HepG2 (cell line): Measurements from ENCODE around the gene PHF21B. TPM values are rescaled to one million over a fixed set of nuclear protein-coding genes. Genes with fewer than 3 reads are reported as not detected.

Source experiments
- ATAC-seq: fragments of 200-7000 bp; cut with Tn5 transposase; 3 replicates; pipeline ENCODE4 v1.9.1; 2020; ENCODE audit warnings: mild to moderate bottlenecking, moderate library complexity
- BruUV-seq: library from RNA; stranded (reverse); fragments of 400-500 nt; replicated peaks from 2 replicates; lab custom pipeline; 2021; lab: Mats Ljungman, UMichigan
- CTCF ChIA-PET: fragments of 300-600 bp; formaldehyde crosslinking; extraction: SDS; loops from one replicate; lab custom pipeline; 2021; ENCODE audit warnings: low total read pairs, inconsistent platforms, low intra/inter-chr PET ratio; lab: Yijun Ruan, JAX
- POLR2A ChIA-PET: fragments of 350-600 bp; sonication (Branson Sonifier 250); formaldehyde crosslinking; loops from one replicate; lab custom pipeline; 2020; ENCODE audit warnings: antibody characterized with exemption, inconsistent platforms; lab: Yijun Ruan, JAX
- DNase-seq: peaks from one replicate; pipeline ENCODE4 v3.0.0-alpha.2; 2015; ENCODE audit warnings: low spot score
- FAIRE-seq: peaks from 3 replicates; lab custom pipeline; 2011; peaks lifted over from hg19 to GRCh38; lab: Jason Lieb, UNC
- H2AFZ ChIP-seq: one replicate; pipeline ENCODE4 v1.6.1; 2011; ENCODE audit warnings: low read length, inconsistent platforms
- H3K27ac ChIP-seq: fragments of 300-600 bp; 3 replicates; pipeline ENCODE4 v1.8.0; 2011; ENCODE audit warnings: mixed run types, mild to moderate bottlenecking, mixed read lengths, low read length, inconsistent platforms; ENCODE audit not compliant: insufficient read depth; ENCODE audit errors: extremely low read length
- H3K27me3 ChIP-seq, 2 experiments: fragments of 200-600 bp in 1 of 2; 2 replicates in 1 of 2; 3 replicates in 1 of 2; pipeline versions ENCODE4 v1.6.0 to v1.8.0; 2011; ENCODE audit warnings: low read length in 2 of 2, mild to moderate bottlenecking in 2 of 2, moderate library complexity in 2 of 2, inconsistent platforms in 1 of 2; ENCODE audit not compliant: insufficient read depth in 2 of 2, control insufficient read depth in 1 of 2
- H3K36me3 ChIP-seq, 2 experiments: fragments of 200-600 bp in 1 of 2; replicated peaks in 1 of 2; 2 replicates in 1 of 2; 3 replicates in 1 of 2; pipeline versions ENCODE4 v1.5.1 to v1.8.0; 2011; ENCODE audit warnings: low read length in 2 of 2, inconsistent platforms in 1 of 2; ENCODE audit not compliant: insufficient read depth in 2 of 2, control insufficient read depth in 1 of 2
- H3K4me1 ChIP-seq: 2 replicates; pipeline ENCODE4 v1.5.1; 2012; ENCODE audit warnings: low read length, inconsistent platforms; ENCODE audit not compliant: insufficient read depth
- H3K4me2 ChIP-seq: 2 replicates; pipeline ENCODE4 v1.6.0; 2011; ENCODE audit warnings: low read depth, low read length, inconsistent platforms
- H3K4me3 ChIP-seq, 3 experiments: fragments of 200-600 bp in 1 of 3; sonication (generic), shearing (Covaris generic) in 1 of 3; replicated peaks in 1 of 3; 2 replicates each; pipeline ENCODE4 v1.5.1; 2011 to 2016; ENCODE audit warnings: low read length in 3 of 3, inconsistent platforms in 2 of 3, low read depth in 2 of 3, mild to moderate bottlenecking in 2 of 3, control low read depth in 1 of 3, mixed read lengths in 1 of 3; ENCODE audit not compliant: insufficient read depth in 1 of 3
- H3K79me2 ChIP-seq: one replicate; pipeline ENCODE4 v1.6.1; 2011; ENCODE audit warnings: low read length, inconsistent platforms; ENCODE audit not compliant: insufficient read depth
- H3K9ac ChIP-seq: 2 replicates; pipeline ENCODE4 v1.6.0; 2011; ENCODE audit warnings: mild to moderate bottlenecking, low read depth, low read length, inconsistent platforms; ENCODE audit not compliant: insufficient read depth
- H3K9me3 ChIP-seq: 2 replicates; pipeline ENCODE4 v1.5.1; 2012; ENCODE audit warnings: mild to moderate bottlenecking, low read length
- H4K20me1 ChIP-seq: 2 replicates; pipeline ENCODE4 v1.6.0; 2011; ENCODE audit warnings: inconsistent platforms, mild to moderate bottlenecking, low read length, moderate library complexity; ENCODE audit not compliant: insufficient read depth
- ARNTL ChIP-seq: sonication (generic); formaldehyde crosslinking; IDR thresholded peaks from 2 replicates; pipeline ENCODE4 v1.4.0; 2020; ENCODE audit warnings: mild to moderate bottlenecking, missing genetic modification reagents
- REPIN1 ChIP-seq: sonication (generic); formaldehyde crosslinking; IDR thresholded peaks from 2 replicates; pipeline ENCODE4 v1.8.0; 2022; ENCODE audit warnings: missing genetic modification reagents, low read depth, mild to moderate bottlenecking, borderline replicate concordance
- SCMH1 ChIP-seq: sonication (generic); formaldehyde crosslinking; IDR thresholded peaks from 2 replicates; pipeline ENCODE4 v1.9.0; 2021; ENCODE audit warnings: missing genetic modification reagents, mild to moderate bottlenecking, borderline replicate concordance
- TGIF2 ChIP-seq: IDR thresholded peaks from 2 replicates; pipeline ENCODE4 v1.6.1; 2016; ENCODE audit warnings: control low read depth, missing compliant biosample characterization
- TSC22D2 ChIP-seq: sonication (generic); formaldehyde crosslinking; IDR thresholded peaks from 2 replicates; pipeline ENCODE4 v1.5.1; 2020; ENCODE audit warnings: missing genetic modification reagents, mild to moderate bottlenecking, borderline replicate concordance
- ZNF205 ChIP-seq: IDR thresholded peaks from 2 replicates; pipeline ENCODE4 v1.6.1; 2018; ENCODE audit warnings: missing biosample characterization, missing genetic modification reagents
- ZNF225 ChIP-seq: sonication (generic); formaldehyde crosslinking; IDR thresholded peaks from 2 replicates; pipeline ENCODE4 v1.4.0; 2020; ENCODE audit warnings: mild to moderate bottlenecking, missing genetic modification reagents
- WGBS: methylation state at CpG from one replicate; pipeline ENCODE4 v1.1.6; 2017; ENCODE audit warnings: low lambda C conversion rate; 5-methylcytosine and 5-hydroxymethylcytosine counted together
- in situ Hi-C: cut with HindIII; loops from 2 replicates; pipeline ENCODE4 v1.10.0; 2017; ENCODE audit warnings: low pct_unique_long_range_greater_than_20kb; ENCODE audit not compliant: extremely low pct_ligation_motif_present
- intact Hi-C: fragments of 100-400 bp; cut with micrococcal nuclease; formaldehyde crosslinking; loops from one replicate; pipeline ENCODE4 v1.10.0; 2022; ENCODE audit not compliant: unreplicated experiment
- polyA plus RNA-seq, 8 experiments: library from polyadenylated mRNA; depleted of rRNA in 3 of 8; stranded (reverse) in 7 of 8; unstranded in 1 of 8; fragments of >200 nt; fragmentation: Illumina TruSeq in 4 of 8; extraction: Trizol in 4 of 8; gene quantifications; 2 replicates each; pipeline versions ENCODE4 v1.2.1 to v1.2.3, GENCODE V29; 2011 to 2016; ENCODE audit warnings: low read depth in 4 of 8, missing spikeins in 1 of 8, mixed read lengths in 1 of 8; ENCODE audit not compliant: insufficient read depth in 1 of 8
- total RNA-seq, 5 experiments: library from RNA; depleted of rRNA; stranded (reverse); fragments of >200 nt; fragmentation: Illumina TruSeq; extraction: Trizol; gene quantifications; 2 replicates each; pipeline ENCODE4 v1.2.3, GENCODE V29; 2016; ENCODE audit warnings: low read depth in 1 of 5
- TF ChIP-seq, protein P1 (sequence below): sonication (generic); formaldehyde crosslinking; IDR thresholded peaks from 2 replicates; pipeline ENCODE4 v1.5.1; 2020; ENCODE audit warnings: missing genetic modification reagents, mild to moderate bottlenecking, borderline replicate concordance
- TF ChIP-seq, protein P2 (sequence below): conservative IDR thresholded peaks from 2 replicates; pipeline ENCODE4 v1.6.1; 2018; ENCODE audit warnings: missing genetic modification reagents
- TF ChIP-seq, protein P3 (sequence below): sonication (generic); formaldehyde crosslinking; IDR thresholded peaks from 2 replicates; pipeline ENCODE4 v1.5.0; 2020; ENCODE audit warnings: mild to moderate bottlenecking, missing genetic modification reagents

Gene PHF21B
- total and polyA plus RNA-seq, 2 of the 13 experiments (the other 11 are each of a cell fraction or from before 2014, with no cell fraction given): not detected

DNA sequence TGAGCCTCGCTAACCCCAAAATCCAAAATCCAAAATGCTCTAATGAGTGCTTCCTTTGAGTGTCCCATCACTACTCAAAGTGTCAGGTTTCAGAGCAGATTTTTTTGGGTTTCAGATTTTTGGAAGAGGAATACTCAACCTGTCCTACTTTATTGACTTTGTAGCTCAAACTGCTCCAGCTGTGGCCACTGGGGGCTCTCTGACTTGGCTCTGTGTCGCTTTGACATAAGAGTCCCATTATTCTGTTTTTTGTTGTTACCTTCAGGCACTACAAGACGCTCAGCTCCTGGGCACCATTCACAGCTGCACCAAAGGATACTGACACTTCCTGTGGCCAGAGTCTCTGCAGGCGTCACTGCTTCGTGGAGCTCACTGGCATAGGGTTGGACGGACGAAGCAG, 41.1 kb downstream of the PHF21B start:
- no peaks in the 10 kb centered on the region for H3K79me2 ChIP-seq
- H4K20me1 ChIP-seq: no peaks in the 10 kb centered on the region
- in situ Hi-C loops: no loop called here
- no TSS peak for BruUV-seq
- DNase-seq (no peak), FAIRE-seq (no peak), ATAC-seq (no peak)
- H3K36me3 ChIP-seq: no peaks in the 10 kb centered on the region
- H3K4me2 ChIP-seq: no peak overlapping the region
- no peak overlapping the region for H3K27ac ChIP-seq
- no peak overlapping the region for H2AFZ ChIP-seq
- H3K4me1 ChIP-seq: no peaks in the 10 kb centered on the region
- no peaks in the 10 kb centered on the region for H3K9me3 ChIP-seq
- H3K9ac ChIP-seq: no peak overlapping the region
- peaks cover 11 to 59% of the 10 kb centered on the region in 2 experiments; a peak in 4 of 5 replicates for H3K27me3 ChIP-seq
- H3K4me3 ChIP-seq: no peak overlapping the region
- no peak for TF ChIP-seq TSC22D2 (CRISPR knock-in tag)
- no peak for TF ChIP-seq ZNF225
- TF ChIP-seq, protein P1, sequence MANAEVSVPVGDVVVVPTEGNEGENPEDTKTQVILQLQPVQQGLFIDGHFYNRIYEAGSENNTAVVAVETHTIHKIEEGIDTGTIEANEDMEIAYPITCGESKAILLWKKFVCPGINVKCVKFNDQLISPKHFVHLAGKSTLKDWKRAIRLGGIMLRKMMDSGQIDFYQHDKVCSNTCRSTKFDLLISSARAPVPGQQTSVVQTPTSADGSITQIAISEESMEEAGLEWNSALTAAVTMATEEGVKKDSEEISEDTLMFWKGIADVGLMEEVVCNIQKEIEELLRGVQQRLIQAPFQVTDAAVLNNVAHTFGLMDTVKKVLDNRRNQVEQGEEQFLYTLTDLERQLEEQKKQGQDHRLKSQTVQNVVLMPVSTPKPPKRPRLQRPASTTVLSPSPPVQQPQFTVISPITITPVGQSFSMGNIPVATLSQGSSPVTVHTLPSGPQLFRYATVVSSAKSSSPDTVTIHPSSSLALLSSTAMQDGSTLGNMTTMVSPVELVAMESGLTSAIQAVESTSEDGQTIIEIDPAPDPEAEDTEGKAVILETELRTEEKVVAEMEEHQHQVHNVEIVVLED (CRISPR knock-in tag): no peak
- no peak for TF ChIP-seq SCMH1 (CRISPR knock-in tag)
- TF ChIP-seq TGIF2 (CRISPR knock-in tag): no peak
- TF ChIP-seq, protein P2, sequence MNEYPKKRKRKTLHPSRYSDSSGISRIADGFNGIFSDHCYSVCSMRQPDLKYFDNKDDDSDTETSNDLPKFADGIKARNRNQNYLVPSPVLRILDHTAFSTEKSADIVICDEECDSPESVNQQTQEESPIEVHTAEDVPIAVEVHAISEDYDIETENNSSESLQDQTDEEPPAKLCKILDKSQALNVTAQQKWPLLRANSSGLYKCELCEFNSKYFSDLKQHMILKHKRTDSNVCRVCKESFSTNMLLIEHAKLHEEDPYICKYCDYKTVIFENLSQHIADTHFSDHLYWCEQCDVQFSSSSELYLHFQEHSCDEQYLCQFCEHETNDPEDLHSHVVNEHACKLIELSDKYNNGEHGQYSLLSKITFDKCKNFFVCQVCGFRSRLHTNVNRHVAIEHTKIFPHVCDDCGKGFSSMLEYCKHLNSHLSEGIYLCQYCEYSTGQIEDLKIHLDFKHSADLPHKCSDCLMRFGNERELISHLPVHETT (CRISPR knock-in tag): no peak
- no peak for TF ChIP-seq ZNF205 (CRISPR knock-in tag)
- TF ChIP-seq, protein P3, sequence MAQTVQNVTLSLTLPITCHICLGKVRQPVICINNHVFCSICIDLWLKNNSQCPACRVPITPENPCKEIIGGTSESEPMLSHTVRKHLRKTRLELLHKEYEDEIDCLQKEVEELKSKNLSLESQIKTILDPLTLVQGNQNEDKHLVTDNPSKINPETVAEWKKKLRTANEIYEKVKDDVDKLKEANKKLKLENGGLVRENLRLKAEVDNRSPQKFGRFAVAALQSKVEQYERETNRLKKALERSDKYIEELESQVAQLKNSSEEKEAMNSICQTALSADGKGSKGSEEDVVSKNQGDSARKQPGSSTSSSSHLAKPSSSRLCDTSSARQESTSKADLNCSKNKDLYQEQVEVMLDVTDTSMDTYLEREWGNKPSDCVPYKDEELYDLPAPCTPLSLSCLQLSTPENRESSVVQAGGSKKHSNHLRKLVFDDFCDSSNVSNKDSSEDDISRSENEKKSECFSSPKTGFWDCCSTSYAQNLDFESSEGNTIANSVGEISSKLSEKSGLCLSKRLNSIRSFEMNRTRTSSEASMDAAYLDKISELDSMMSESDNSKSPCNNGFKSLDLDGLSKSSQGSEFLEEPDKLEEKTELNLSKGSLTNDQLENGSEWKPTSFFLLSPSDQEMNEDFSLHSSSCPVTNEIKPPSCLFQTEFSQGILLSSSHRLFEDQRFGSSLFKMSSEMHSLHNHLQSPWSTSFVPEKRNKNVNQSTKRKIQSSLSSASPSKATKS (CRISPR knock-in tag): no peak
- TF ChIP-seq ARNTL: no peak
- TF ChIP-seq REPIN1 (CRISPR knock-in tag): no peak
- intact Hi-C loops: no loop called here
- CTCF ChIA-PET: no interaction called here
- POLR2A ChIA-PET: no interaction called here
- WGBS: 3% methylated on average over 4 of the region's 7 CpGs
